ENCODE data around the gene ICAM1. TPM values are rescaled to one million over a fixed set of nuclear protein-coding genes. Genes with fewer than 3 reads are reported as not detected.
"Not testable (repeated sequence)": the region's sequence is repeated elsewhere in the genome, so short reads cannot be mapped to it uniquely, and the experiment has no call there.

Gene ICAM1
- total RNA-seq, 8 experiments from 2014 or later: 0.22 to 72.6 (median 9.7) TPM

DNA sequence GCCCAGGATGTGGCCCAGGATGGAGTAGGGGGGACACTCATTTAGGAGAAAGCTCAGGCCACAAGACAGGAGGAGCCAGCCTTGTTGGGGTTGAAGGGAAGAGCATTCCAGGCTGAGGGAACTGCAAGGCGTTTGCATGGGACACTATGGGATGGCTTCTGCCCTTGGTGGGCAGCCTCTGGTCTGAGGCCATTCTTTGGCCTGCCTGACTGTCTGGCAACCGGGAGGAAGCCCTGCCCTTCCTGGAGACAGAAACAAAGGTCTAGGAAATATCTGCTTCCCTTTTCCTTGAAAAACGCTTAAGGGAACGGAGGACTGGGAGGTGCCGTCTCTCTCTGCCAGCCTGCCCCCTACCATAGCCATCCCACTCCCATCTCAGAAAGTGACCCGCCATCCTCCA, 2.8 kb upstream of the ICAM1 start:
- 0 to 80% (median 38%) methylated on average over 1 to 5 of the region's 6 CpGs; no CpG with 5 or more reads in 4 of the 10 experiments for WGBS, 10 experiments
- Histone ChIP-seq H3K4me3 (no peak overlapping the region), H3K4me1 (replicated peaks in 1 of 2) (peaks cover 0 to 3% of the 10 kb centered on the region in 2 donors), H3K27ac (no peak overlapping the region)
- in situ Hi-C loops (cut with MboI; ENCODE audit: low pct_unique_long_range_greater_than_20kb in 2 of 9, low sequenced_read_pairs in 9 of 9, unreplicated experiment in 9 of 9): loop anchor here in 6 of 9 experiments (5.0 to 25.0 kb wide), 4 partner anchors 114 to 331 kb away; partner anchors contain the start of genes TYK2 (in 6 of the 6) and OLFM2 (in 1 of the 6)
- no peak for ATAC-seq (replicated peaks in 6 of 8)

GRCh38 chr19:10269333-10270179, 1.4 kb upstream of the ICAM1 start:
- peak overlapping the region in 3 of 5 donors; percentile 8 to 32 (median 16) for H3K4me3 ChIP-seq
- H3K4me1 ChIP-seq (replicated peaks in 1 of 2): peaks cover 0 to 3% of the 10 kb centered on the region in 2 donors
- in situ Hi-C loops (cut with MboI; ENCODE audit: low pct_unique_long_range_greater_than_20kb in 2 of 9, low sequenced_read_pairs in 9 of 9, unreplicated experiment in 9 of 9): loop anchor here (5.0 to 25.0 kb wide), 5 partner anchors 113 to 332 kb away; partner anchors contain the start of genes TYK2 (in 8 of the 9) and OLFM2 (in 1 of the 9)
- 0 to 67% (median 5%) methylated on average over 1 to 16 of the region's 59 CpGs; no CpG with 5 or more reads in 2 of the 10 experiments for WGBS, 10 experiments
- H3K27ac ChIP-seq: no peak overlapping the region
- peak; percentile 17 to 88 (median 76) for ATAC-seq (replicated peaks in 6 of 8)

- WGBS, 10 experiments: 3 to 19% (median 15%) methylated on average over 1 to 17 of the region's 37 CpGs; no CpG with 5 or more reads in 6 of the 10 experiments
- in situ Hi-C loops (cut with MboI; ENCODE audit: low pct_unique_long_range_greater_than_20kb in 2 of 9, low sequenced_read_pairs in 9 of 9, unreplicated experiment in 9 of 9): loop anchor here in 5 of 9 experiments (5.0 to 25.0 kb wide), 4 partner anchors 115 to 333 kb away; partner anchors contain the start of genes TYK2 (in 3 of the 5) and OLFM2 (in 1 of the 5)
- Histone ChIP-seq H3K4me1 (replicated peaks in 1 of 2) (peaks cover 0 to 3% of the 10 kb centered on the region in 2 donors), H3K4me3 (peak overlapping the region in 1 of 5 donors; percentile 32), H3K27ac (no peak overlapping the region)
- ATAC-seq (replicated peaks in 6 of 8): peak in 4 of 8 experiments; percentile 4 to 16 (median 7)
These were observed 722 bp upstream of the ICAM1 start for GRCh38 chr19:10270180-10270615.

- H3K4me3 ChIP-seq: peak overlapping the region in 1 of 5 donors; percentile 32
- WGBS, 10 experiments: 19 to 74% (median 47%) methylated on average over 2 to 3 of the region's 12 CpGs; no CpG with 5 or more reads in 7 of the 10 experiments
- ATAC-seq (replicated peaks in 6 of 8): peak in 2 of 8 experiments; percentile 1 to 4
- in situ Hi-C loops (cut with MboI; ENCODE audit: low pct_unique_long_range_greater_than_20kb in 2 of 9, low sequenced_read_pairs in 9 of 9, unreplicated experiment in 9 of 9): loop anchor here in 5 of 9 experiments (5.0 to 25.0 kb wide), 4 partner anchors 113 to 334 kb away; partner anchors contain the start of genes TYK2 (in 3 of the 5) and OLFM2 (in 1 of the 5)
- peaks cover 0 to 3% of the 10 kb centered on the region in 2 donors for H3K4me1 ChIP-seq (replicated peaks in 1 of 2)
- no peak overlapping the region for H3K27ac ChIP-seq
These were observed 695 bp downstream of the ICAM1 start for GRCh38 chr19:10271543-10272086.

GRCh38 chr19:10274589-10274988, 3.7 kb downstream of the ICAM1 start:
- ATAC-seq (replicated peaks in 6 of 8): no peak
- 55 to 100% (median 86%) methylated on average over 1 to 9 of the region's 10 CpGs; no CpG with 5 or more reads in 3 of the 10 experiments for WGBS, 10 experiments

GRCh38 chr19:10277795-10278589, 7.1 kb downstream of the ICAM1 start:
- H3K4me1 ChIP-seq (replicated peaks in 1 of 2): no peaks in the 10 kb centered on the region
- H3K27ac ChIP-seq: no peak overlapping the region
- in situ Hi-C loops (cut with MboI; ENCODE audit: low pct_unique_long_range_greater_than_20kb in 2 of 9, low sequenced_read_pairs in 9 of 9, unreplicated experiment in 9 of 9): loop anchor here in 2 of 9 experiments (10.0 kb wide), 1 partner anchor 107 kb away; the partner anchor contains the start of gene TYK2 (in 2 of the 2)
- 50 to 94% (median 81%) methylated on average over 1 to 9 of the region's 9 CpGs for WGBS, 10 experiments
- ATAC-seq (replicated peaks in 6 of 8): no peak
- H3K4me3 ChIP-seq: no peak overlapping the region

More at GRCh38 chr19:10274589-10274988, 3.7 kb downstream of the ICAM1 start:
- in situ Hi-C loops (cut with MboI; ENCODE audit: low pct_unique_long_range_greater_than_20kb in 2 of 9, low sequenced_read_pairs in 9 of 9, unreplicated experiment in 9 of 9): loop anchor here in 5 of 9 experiments (5.0 to 25.0 kb wide), 4 partner anchors 110 to 337 kb away; partner anchors contain the start of genes TYK2 (in 3 of the 5) and OLFM2 (in 1 of the 5)
- H3K4me1 ChIP-seq (replicated peaks in 1 of 2): peaks cover 0 to 2% of the 10 kb centered on the region in 2 donors
- H3K27ac ChIP-seq: no peak overlapping the region
- no peak overlapping the region for H3K4me3 ChIP-seq

GRCh38 chr19:10278935-10279334, 8.0 kb downstream of the ICAM1 start:
- ATAC-seq (replicated peaks in 6 of 8): no peak
- no peak overlapping the region for H3K4me3 ChIP-seq
- in situ Hi-C loops (cut with MboI; ENCODE audit: low pct_unique_long_range_greater_than_20kb in 2 of 9, low sequenced_read_pairs in 9 of 9, unreplicated experiment in 9 of 9): loop anchor here in 2 of 9 experiments (10.0 kb wide), 1 partner anchor 106 kb away; the partner anchor contains the start of gene TYK2 (in 2 of the 2)
- 83 to 100% (median 100%) methylated on average over 1 of the region's 1 CpG; no CpG with 5 or more reads in 7 of the 10 experiments for WGBS, 10 experiments
- H3K27ac ChIP-seq: no peak overlapping the region
- no peaks in the 10 kb centered on the region for H3K4me1 ChIP-seq (replicated peaks in 1 of 2)

DNA sequence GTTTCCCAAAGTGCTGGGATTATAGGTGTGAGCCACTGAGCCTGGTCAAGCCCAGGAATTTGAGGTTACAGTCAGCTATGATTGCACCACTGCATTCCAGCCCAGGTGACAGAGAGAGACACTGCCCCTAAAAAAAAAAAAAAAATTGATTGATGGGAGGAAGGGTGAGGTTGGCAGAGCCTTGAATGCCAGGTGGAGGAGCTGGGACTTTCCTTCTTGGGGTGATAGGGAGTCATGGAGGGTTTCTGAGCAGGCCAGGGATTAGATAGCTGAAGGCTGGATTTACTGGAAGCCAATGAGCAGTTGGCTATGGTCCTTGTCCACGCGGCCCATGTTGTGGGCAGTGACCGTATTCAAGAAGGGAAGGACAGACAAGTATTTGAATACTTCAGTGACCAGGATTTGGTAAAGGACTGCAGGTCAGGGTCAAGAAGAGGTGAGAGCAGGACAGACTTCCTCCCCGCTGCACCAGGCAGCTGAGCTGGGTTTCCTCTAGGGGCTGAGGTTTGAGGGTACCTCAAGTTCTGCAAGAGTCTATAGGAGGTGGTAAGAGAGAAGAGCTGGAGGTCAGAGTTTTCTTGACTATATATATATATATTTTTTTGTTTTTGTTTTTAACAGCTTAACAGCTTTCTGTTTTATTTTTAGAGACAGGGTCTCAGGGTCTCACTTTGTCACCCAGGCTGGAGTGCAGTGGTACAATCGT, 9.0 kb downstream of the ICAM1 start:
- Histone ChIP-seq H3K4me1 (replicated peaks in 1 of 2) (no peaks in the 10 kb centered on the region), H3K27ac (no peak overlapping the region), H3K4me3 (no peak overlapping the region)
- in situ Hi-C loops (cut with MboI; ENCODE audit: low pct_unique_long_range_greater_than_20kb in 2 of 9, low sequenced_read_pairs in 9 of 9, unreplicated experiment in 9 of 9): loop anchor here in 2 of 9 experiments (10.0 kb wide), 1 partner anchor 105 kb away; the partner anchor contains the start of gene TYK2 (in 2 of the 2)
- WGBS, 10 experiments: 30 to 84% (median 80%) methylated on average over 1 to 4 of the region's 5 CpGs; no CpG with 5 or more reads in 5 of the 10 experiments
- ATAC-seq (replicated peaks in 6 of 8): no peak

DNA sequence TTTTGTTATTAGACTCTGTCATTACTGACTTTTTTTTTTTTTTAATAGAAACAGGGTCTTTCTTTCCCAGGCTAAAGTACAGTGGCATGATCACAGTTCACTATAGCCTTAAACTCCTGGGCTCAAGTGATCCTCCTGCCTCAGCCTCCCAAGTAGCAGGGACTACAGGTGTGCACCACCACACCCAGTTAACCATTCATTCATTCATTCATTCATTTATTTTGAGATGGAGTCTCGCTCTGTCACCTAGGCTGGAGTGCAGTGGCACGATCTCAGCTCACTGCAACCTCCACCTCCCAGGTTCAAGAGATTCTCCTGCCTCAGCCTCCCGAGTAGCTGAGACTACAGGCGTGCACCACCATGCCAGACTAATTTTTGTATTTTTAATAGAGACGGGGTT, 11.1 kb downstream of the ICAM1 start:
- H3K27ac ChIP-seq; H3K4me1 ChIP-seq (replicated peaks in 1 of 2); H3K4me3 ChIP-seq; in situ Hi-C loops (cut with MboI; ENCODE audit: low pct_unique_long_range_greater_than_20kb in 2 of 9, low sequenced_read_pairs in 9 of 9, unreplicated experiment in 9 of 9); ATAC-seq (replicated peaks in 6 of 8): not testable (repeated sequence)
- WGBS, 10 experiments: 75 to 100% (median 87%) methylated on average over 1 to 5 of the region's 5 CpGs; no CpG with 5 or more reads in 5 of the 10 experiments

- WGBS, 10 experiments: 60 to 100% (median 73%) methylated on average over 1 to 10 of the region's 23 CpGs; no CpG with 5 or more reads in 5 of the 10 experiments
- peaks cover 0 to 1% of the 10 kb centered on the region in 2 donors for H3K4me1 ChIP-seq (replicated peaks in 1 of 2)
- no peak for ATAC-seq (replicated peaks in 6 of 8)
- H3K4me3 ChIP-seq: no peak overlapping the region
- in situ Hi-C loops (cut with MboI; ENCODE audit: low pct_unique_long_range_greater_than_20kb in 2 of 9, low sequenced_read_pairs in 9 of 9, unreplicated experiment in 9 of 9): no loop called here
- H3K27ac ChIP-seq: no peak overlapping the region
These were observed 12.6 kb downstream of the ICAM1 start for GRCh38 chr19:10283301-10284064.
